ENCODE results near the gene RSRP1.
A peak's percentile ranks its signal among the peaks of the same experiment; 100 is the strongest.

The RSRP1 gene

GRCh38 chr1:25217015-25217414 lies 30.2 kb downstream of the RSRP1 start:
- no peak for DNase-seq

GRCh38 chr1:25216123-25216522 lies 31.1 kb downstream of the RSRP1 start:
- no peak for DNase-seq

GRCh38 chr1:25212725-25213124 lies 34.5 kb downstream of the RSRP1 start:
- no peak for DNase-seq

GRCh38 chr1:25210728-25211127 lies 36.5 kb downstream of the RSRP1 start:
- DNase-seq, result no peak

GRCh38 chr1:25209516-25209915 lies 37.7 kb downstream of the RSRP1 start:
- DNase-seq, result no peak

- no peak for DNase-seq
Observed at GRCh38 chr1:25208561-25209222, 38.6 kb downstream of the RSRP1 start.

GRCh38 chr1:25208092-25208491 lies 39.2 kb downstream of the RSRP1 start:
- no peak for DNase-seq

- no peak for DNase-seq
Observed at GRCh38 chr1:25206201-25206600, 41.1 kb downstream of the RSRP1 start.

- no peak for DNase-seq
Observed at GRCh38 chr1:25205786-25206185, 41.5 kb downstream of the RSRP1 start.

GRCh38 chr1:25204797-25205480 lies 42.3 kb downstream of the RSRP1 start:
- peak in 3 of 6 experiments; percentile 29 to 64 (median 60) for DNase-seq

- no peak for DNase-seq
Observed at GRCh38 chr1:25201006-25201405, 46.2 kb downstream of the RSRP1 start.

- no peak for DNase-seq
Observed at GRCh38 chr1:25199819-25200620, 47.2 kb downstream of the RSRP1 start.

- no peak for DNase-seq
Observed at GRCh38 chr1:25198663-25199252, 48.5 kb downstream of the RSRP1 start.

GRCh38 chr1:25197982-25198662 lies 49.1 kb downstream of the RSRP1 start:
- DNase-seq, result peak in 3 of 6 experiments; percentile 9 to 20 (median 18)

GRCh38 chr1:25197235-25197975 lies 49.8 kb downstream of the RSRP1 start:
- DNase-seq, result no peak

- DNase-seq, result no peak
Observed at GRCh38 chr1:25196830-25197229, 50.4 kb downstream of the RSRP1 start.

- no peak for DNase-seq
Observed at GRCh38 chr1:25195835-25196234, 51.4 kb downstream of the RSRP1 start.

- no peak for DNase-seq
Observed at GRCh38 chr1:25194572-25195020, 52.7 kb downstream of the RSRP1 start.

- DNase-seq, result no peak
Observed at GRCh38 chr1:25194054-25194453, 53.2 kb downstream of the RSRP1 start.

GRCh38 chr1:25193229-25193628 lies 54.0 kb downstream of the RSRP1 start:
- DNase-seq, result no peak

All from stimulated activated naive CD4-positive, alpha-beta T cell (primary cell).